Kidney (tissue), 14 donors: ENCODE data around the gene ADISSP. TPM values are rescaled to one million over a fixed set of nuclear protein-coding genes. Genes with fewer than 3 reads are reported as not detected.

Source experiments
- DNase-seq, 5 donors: peaks; one replicate each; pipeline ENCODE4 v3.0.0-alpha.2; 2013 to 2020
- FAIRE-seq: peaks from 2 replicates; lab custom pipeline; 2012; peaks lifted over from hg19 to GRCh38; lab: Jason Lieb, UNC
- H3K27ac ChIP-seq, 2 donors: one replicate each; pipeline ENCODE4 v1.7.0; 2013; ENCODE audit warnings: low read depth in 2 of 2, low read length in 2 of 2, inconsistent platforms in 1 of 2
- H3K27me3 ChIP-seq: one replicate; pipeline ENCODE4 v1.7.1; 2013; ENCODE audit warnings: low read length, inconsistent platforms; ENCODE audit not compliant: control insufficient read depth, insufficient read depth
- H3K36me3 ChIP-seq, 3 donors: one replicate each; pipeline versions ENCODE4 v1.7.0 to v1.7.1; 2013; ENCODE audit warnings: low read length in 3 of 3, control low read depth in 1 of 3, inconsistent platforms in 1 of 3; ENCODE audit not compliant: insufficient read depth in 3 of 3, control insufficient read depth in 2 of 3
- H3K4me1 ChIP-seq, 3 donors: one replicate each; pipeline versions ENCODE4 v1.7.0 to v1.7.1; 2013; ENCODE audit warnings: low read length in 3 of 3, inconsistent platforms in 1 of 3, low read depth in 1 of 3; ENCODE audit not compliant: control insufficient read depth in 2 of 3, insufficient read depth in 2 of 3
- H3K4me3 ChIP-seq, 3 donors: one replicate each; pipeline versions ENCODE4 v1.7.0 to v1.8.1; 2013; ENCODE audit warnings: low read length in 3 of 3, control low read depth in 1 of 3, inconsistent platforms in 1 of 3
- H3K9ac ChIP-seq, 3 donors: one replicate each; pipeline versions ENCODE4 v1.7.0 to v1.7.1; 2013; ENCODE audit warnings: low read length in 3 of 3, control low read depth in 1 of 3, inconsistent platforms in 1 of 3
- H3K9me3 ChIP-seq, 3 donors: one replicate each; pipeline versions ENCODE4 v1.7.0 to v1.7.1; 2013; ENCODE audit warnings: low read length in 3 of 3, control low read depth in 1 of 3, inconsistent platforms in 1 of 3; ENCODE audit not compliant: control insufficient read depth in 2 of 3, insufficient read depth in 1 of 3
- CTCF ChIP-seq: IDR thresholded peaks from 3 replicates; pipeline ENCODE4 v1.5.1; 2012; ENCODE audit warnings: mild to moderate bottlenecking, moderate library complexity, borderline replicate concordance; ENCODE audit not compliant: insufficient read depth; ENCODE audit errors: extremely low read depth
- intact Hi-C: fragments of 100-400 bp; cut with DNase I; formaldehyde crosslinking; loops from one replicate; pipeline ENCODE4 v1.11.1; 2022
- polyA plus RNA-seq: library from polyadenylated mRNA; stranded (reverse); fragments of 350-450 nt; fragmentation: Illumina TruSeq; extraction: RNeasy Lipid Tissue Mini Kit (QIAGEN cat#74804); gene quantifications from one replicate; pipeline ENCODE4 v1.2.3, GENCODE V29; 2014; ENCODE audit warnings: low read depth, low replicate concordance; ENCODE audit not compliant: insufficient read depth
- total RNA-seq: library from RNA; stranded (reverse); fragmentation: NEBNext Ultra II Directional; extraction: Animal tissue kit (Norgen Biotek cat#: 25700); gene quantifications from one replicate; pipeline ENCODE4 v1.2.1, GENCODE V29; 2021
- donor health status: control.
- donor health status: control.
- donor health status: control.
- donor health status: control.
- donor health status: control.
- donor health status: DM: yes; HTN: yes; CAD: no.
- donor health status: Normal renal cell carcinoma (clear cell type).

The ADISSP gene
- total and polyA plus RNA-seq, 2 donors from 2014 or later, result 26.3 to 31.8 TPM

- H3K9me3 ChIP-seq, result no peaks in the 10 kb centered on the region
- H3K27me3 ChIP-seq, result no peaks in the 10 kb centered on the region
- H3K27ac ChIP-seq, result no peak overlapping the region
- no peak overlapping the region for H3K9ac ChIP-seq
- FAIRE-seq (no peak), DNase-seq (no peak)
- H3K4me3 ChIP-seq, result no peak overlapping the region
- intact Hi-C loops, result no loop called here
- peaks cover 3 to 26% (median 9%) of the 10 kb centered on the region in 3 donors for H3K4me1 ChIP-seq
- H3K36me3 ChIP-seq, result peaks cover 0 to 8% (median 0%) of the 10 kb centered on the region in 3 donors
- no peak for TF ChIP-seq CTCF
These were observed 35.1 kb upstream of the ADISSP start for GRCh38 chr20:3802524-3803239.

- no peaks in the 10 kb centered on the region for H3K9me3 ChIP-seq
- peaks cover 1 to 18% (median 3%) of the 10 kb centered on the region in 3 donors for H3K4me1 ChIP-seq
- H3K27ac ChIP-seq, result no peak overlapping the region
- no peak overlapping the region for H3K9ac ChIP-seq
- TF ChIP-seq CTCF, result no peak
- intact Hi-C loops, result no loop called here
- no peaks in the 10 kb centered on the region for H3K27me3 ChIP-seq
- FAIRE-seq (no peak), DNase-seq (peak in 1 of 5 donors; percentile 77)
- peaks cover 0 to 8% (median 0%) of the 10 kb centered on the region in 3 donors for H3K36me3 ChIP-seq
- no peak overlapping the region for H3K4me3 ChIP-seq
These were observed 34.3 kb upstream of the ADISSP start for GRCh38 chr20:3801846-3802245.

GRCh38 chr20:3801299-3801698 lies 33.7 kb upstream of the ADISSP start:
- no peak for FAIRE-seq
- H3K36me3 ChIP-seq, result peaks cover 0 to 8% (median 0%) of the 10 kb centered on the region in 3 donors

More at GRCh38 chr20:3801299-3801698, 33.7 kb upstream of the ADISSP start:
- no peak overlapping the region for H3K4me3 ChIP-seq
- H3K4me1 ChIP-seq, result peaks cover 0 to 20% (median 3%) of the 10 kb centered on the region in 3 donors
- intact Hi-C loops, result no loop called here
- H3K9ac ChIP-seq, result no peak overlapping the region
- H3K27me3 ChIP-seq, result no peaks in the 10 kb centered on the region
- H3K27ac ChIP-seq, result no peak overlapping the region
- TF ChIP-seq CTCF, result no peak
- H3K9me3 ChIP-seq, result no peaks in the 10 kb centered on the region
- DNase-seq, result peak in 1 of 5 donors; percentile 51
